Measurements from ENCODE around the gene TP53BP2. TPM values are rescaled to one million over a fixed set of nuclear protein-coding genes. Genes with fewer than 3 reads are reported as not detected.
"Not testable (repeated sequence)": the region's sequence is repeated elsewhere in the genome, so short reads cannot be mapped to it uniquely, and the experiment has no call there.

The TP53BP2 gene
- total RNA-seq, 2 experiments from 2014 or later: 28.3 to 34.5 TPM

DNA sequence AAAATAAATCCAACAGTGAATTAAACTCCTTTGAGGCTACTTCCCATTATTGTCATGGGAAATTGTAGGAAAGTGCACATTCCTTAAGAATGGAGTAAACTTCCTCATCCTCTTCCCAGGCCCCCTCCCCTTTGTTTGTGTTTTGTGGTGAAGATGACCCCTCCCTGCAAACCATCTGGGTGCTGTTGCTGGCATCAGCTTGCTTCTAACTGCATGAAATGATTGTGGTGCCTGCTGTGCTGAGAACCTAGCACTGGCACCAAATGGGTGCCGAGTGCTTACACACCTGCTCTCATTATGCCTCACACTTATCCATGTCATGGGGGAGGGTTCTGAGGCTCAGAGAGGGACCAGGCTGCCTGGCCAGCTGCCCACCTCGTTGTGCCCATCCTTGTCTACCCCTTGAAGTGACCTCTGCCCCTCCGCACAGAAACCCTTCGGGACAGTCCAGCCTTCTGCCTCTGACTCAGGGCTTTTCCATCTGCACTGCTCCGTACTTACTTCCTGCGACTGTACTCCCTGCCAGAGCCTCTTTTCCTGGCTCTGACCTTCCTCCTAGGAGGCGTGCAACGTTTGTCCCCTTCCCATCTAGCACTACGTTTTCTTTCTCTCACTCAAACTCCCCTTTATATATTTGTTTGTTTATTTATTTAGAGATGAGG lies 102.8 kb downstream of the TP53BP2 start:
- peaks cover 7% of the 10 kb centered on the region for H3K4me1 Mint-ChIP-seq (ENCODE audit: low read depth)
- intact Hi-C loops (cut with micrococcal nuclease): no loop called here
- H3K36me3 Mint-ChIP-seq (ENCODE audit: low read depth): peaks cover 6% of the 10 kb centered on the region
- POLR2A ChIA-PET: no interaction called here
- CTCF ChIA-PET: interaction anchor here (1.4 kb wide), 1 partner anchor 8 kb away, joined by 3 read pairs; no protein-coding TSS in a partner anchor
- H3K4me3 Mint-ChIP-seq: no peak overlapping the region
- TF ChIP-seq, protein P1, sequence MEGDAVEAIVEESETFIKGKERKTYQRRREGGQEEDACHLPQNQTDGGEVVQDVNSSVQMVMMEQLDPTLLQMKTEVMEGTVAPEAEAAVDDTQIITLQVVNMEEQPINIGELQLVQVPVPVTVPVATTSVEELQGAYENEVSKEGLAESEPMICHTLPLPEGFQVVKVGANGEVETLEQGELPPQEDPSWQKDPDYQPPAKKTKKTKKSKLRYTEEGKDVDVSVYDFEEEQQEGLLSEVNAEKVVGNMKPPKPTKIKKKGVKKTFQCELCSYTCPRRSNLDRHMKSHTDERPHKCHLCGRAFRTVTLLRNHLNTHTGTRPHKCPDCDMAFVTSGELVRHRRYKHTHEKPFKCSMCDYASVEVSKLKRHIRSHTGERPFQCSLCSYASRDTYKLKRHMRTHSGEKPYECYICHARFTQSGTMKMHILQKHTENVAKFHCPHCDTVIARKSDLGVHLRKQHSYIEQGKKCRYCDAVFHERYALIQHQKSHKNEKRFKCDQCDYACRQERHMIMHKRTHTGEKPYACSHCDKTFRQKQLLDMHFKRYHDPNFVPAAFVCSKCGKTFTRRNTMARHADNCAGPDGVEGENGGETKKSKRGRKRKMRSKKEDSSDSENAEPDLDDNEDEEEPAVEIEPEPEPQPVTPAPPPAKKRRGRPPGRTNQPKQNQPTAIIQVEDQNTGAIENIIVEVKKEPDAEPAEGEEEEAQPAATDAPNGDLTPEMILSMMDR (IDR thresholded peaks at IDR 0.05): no peak
- DNase-seq (no peak), ATAC-seq (no peak)
- no peaks in the 10 kb centered on the region for H3K27me3 Mint-ChIP-seq
- no peak overlapping the region for H3K27ac Mint-ChIP-seq
- H3K9me3 Mint-ChIP-seq: no peaks in the 10 kb centered on the region

DNA sequence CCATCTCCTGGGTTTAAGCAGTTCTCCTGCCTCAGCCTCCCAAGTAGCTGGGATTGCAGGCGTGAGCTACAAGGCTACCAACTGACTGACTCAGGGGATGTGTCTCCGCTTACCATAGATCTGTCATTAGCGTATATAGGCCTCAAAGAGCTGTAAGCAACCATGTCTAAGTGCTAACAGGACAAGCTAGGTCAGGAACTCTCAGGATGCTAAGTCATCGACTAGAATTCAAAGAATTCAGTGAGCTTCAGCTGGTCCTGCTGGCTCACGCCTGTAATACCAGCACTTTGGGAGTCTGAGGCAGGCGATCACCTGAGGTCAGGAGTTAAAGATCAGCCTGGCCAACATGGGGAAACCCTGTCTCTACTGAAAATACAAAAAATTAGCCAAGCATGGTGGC lies 103.9 kb downstream of the TP53BP2 start:
- H3K27ac Mint-ChIP-seq: no peak overlapping the region
- H3K9me3 Mint-ChIP-seq: no peaks in the 10 kb centered on the region
- DNase-seq (no peak), ATAC-seq (no peak)
- no peaks in the 10 kb centered on the region for H3K27me3 Mint-ChIP-seq
- H3K4me1 Mint-ChIP-seq (ENCODE audit: low read depth): no peaks in the 10 kb centered on the region
- H3K4me3 Mint-ChIP-seq: no peak overlapping the region
- peaks cover 4% of the 10 kb centered on the region for H3K36me3 Mint-ChIP-seq (ENCODE audit: low read depth)
- TF ChIP-seq, protein P1 (IDR thresholded peaks at IDR 0.05): no peak
- ChIA-PET POLR2A (no interaction called here), CTCF (interaction anchor here (1.2 to 1.4 kb wide), 3 partner anchors 7 to 46 kb away, joined by 3 to 8 read pairs (median 4); no protein-coding TSS in a partner anchor)
- intact Hi-C loops (cut with micrococcal nuclease): no loop called here

DNA sequence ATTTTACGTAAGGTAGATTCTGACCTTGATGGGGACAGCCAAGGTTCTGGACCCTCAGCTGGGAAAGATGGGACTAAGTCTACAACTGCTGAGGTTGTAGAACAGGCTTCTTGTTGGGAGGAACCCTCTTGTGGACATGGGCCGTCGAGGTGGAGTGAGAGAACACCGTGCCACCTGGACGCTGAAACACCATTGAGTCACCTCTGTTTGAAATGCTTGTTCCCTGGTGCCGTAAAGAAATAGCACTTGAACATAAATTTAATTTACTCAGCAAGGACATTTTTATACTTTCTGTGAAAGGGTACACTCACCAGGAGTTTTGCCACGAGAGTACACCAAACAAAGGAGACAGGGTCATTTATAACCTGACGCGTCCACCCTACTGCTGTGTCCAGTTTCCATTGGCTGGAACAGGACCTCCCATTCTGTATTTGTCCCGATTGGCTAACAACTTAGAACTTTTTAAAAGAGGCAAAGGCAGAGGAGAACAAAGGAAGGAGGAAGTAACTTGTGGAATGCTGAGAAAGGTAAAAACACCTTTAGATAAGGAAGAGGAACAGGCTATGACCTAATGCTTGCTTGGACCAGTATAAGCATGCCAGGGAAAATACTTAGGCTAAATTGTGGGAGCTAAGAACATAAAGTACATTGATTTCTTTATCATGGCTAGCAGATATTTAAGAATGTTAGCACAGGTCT lies 105.6 kb downstream of the TP53BP2 start:
- H3K27me3 Mint-ChIP-seq; DNase-seq; H3K4me1 Mint-ChIP-seq (ENCODE audit: low read depth); H3K27ac Mint-ChIP-seq; H3K4me3 Mint-ChIP-seq; H3K9me3 Mint-ChIP-seq; ATAC-seq; H3K36me3 Mint-ChIP-seq (ENCODE audit: low read depth); intact Hi-C loops (cut with micrococcal nuclease): not testable (repeated sequence)
- ChIA-PET POLR2A (interaction anchor here (1.1 kb wide), 1 partner anchor 13 kb away, joined by 3 read pairs; no protein-coding TSS in a partner anchor), CTCF (interaction anchor here (1.0 to 1.4 kb wide), 4 partner anchors 9 to 43 kb away, joined by 3 to 8 read pairs (median 3); no protein-coding TSS in a partner anchor)

DNA sequence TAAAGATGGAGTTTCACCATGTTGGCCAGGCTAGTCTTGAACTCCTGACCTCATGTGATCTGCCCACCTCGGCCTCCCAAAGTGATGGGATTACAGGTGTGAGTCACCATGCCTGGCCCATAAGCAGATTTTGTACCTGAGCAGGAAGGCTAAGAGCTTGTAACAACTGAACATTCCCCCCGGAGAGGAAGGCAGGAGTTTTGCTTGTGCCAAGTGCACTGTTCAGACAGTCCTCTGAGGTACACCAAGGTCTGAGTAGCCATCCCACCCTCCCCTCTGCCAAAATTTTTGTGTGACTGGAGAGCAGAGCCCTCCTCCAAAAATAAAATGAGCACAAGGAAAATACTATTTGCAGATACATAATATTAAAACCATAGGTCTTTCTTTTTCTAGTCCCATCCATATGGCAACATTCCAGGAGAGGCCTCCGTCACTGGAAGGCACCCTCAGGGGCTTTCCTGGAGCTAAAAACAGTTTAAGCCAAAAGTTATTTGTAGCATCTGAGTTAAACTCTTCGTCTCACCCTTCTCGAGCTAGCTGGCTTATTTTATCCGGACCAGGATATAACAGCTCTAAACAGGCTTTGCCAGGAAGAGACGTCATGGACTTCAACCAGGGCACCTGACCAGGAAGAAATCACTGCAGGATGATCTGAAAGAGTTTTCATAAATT lies 106.2 kb downstream of the TP53BP2 start:
- DNase-seq (no peak), ATAC-seq (no peak)
- ChIA-PET POLR2A (interaction anchor here (1.1 kb wide), 1 partner anchor 12 kb away, joined by 3 read pairs; no protein-coding TSS in a partner anchor), CTCF (interaction anchor here (1.3 to 3.3 kb wide), 2 partner anchors 9 to 12 kb away, joined by 4 to 20 read pairs; no protein-coding TSS in a partner anchor)
- Mint-ChIP-seq H3K4me3 (no peak overlapping the region), H3K27me3 (no peaks in the 10 kb centered on the region), H3K27ac (no peak overlapping the region), H3K9me3 (no peaks in the 10 kb centered on the region), H3K4me1 (ENCODE audit: low read depth) (peaks cover 2% of the 10 kb centered on the region), H3K36me3 (ENCODE audit: low read depth) (peaks cover 3% of the 10 kb centered on the region)
- intact Hi-C loops (cut with micrococcal nuclease): no loop called here
- TF ChIP-seq, protein P1 (IDR thresholded peaks at IDR 0.05): no peak

Data from activated CD8-positive, alpha-beta T cell treated with anti-CD3 and anti-CD28 coated beads for 36 hours (primary cell).